ENCODE results near the gene FAM25G.

DNA sequence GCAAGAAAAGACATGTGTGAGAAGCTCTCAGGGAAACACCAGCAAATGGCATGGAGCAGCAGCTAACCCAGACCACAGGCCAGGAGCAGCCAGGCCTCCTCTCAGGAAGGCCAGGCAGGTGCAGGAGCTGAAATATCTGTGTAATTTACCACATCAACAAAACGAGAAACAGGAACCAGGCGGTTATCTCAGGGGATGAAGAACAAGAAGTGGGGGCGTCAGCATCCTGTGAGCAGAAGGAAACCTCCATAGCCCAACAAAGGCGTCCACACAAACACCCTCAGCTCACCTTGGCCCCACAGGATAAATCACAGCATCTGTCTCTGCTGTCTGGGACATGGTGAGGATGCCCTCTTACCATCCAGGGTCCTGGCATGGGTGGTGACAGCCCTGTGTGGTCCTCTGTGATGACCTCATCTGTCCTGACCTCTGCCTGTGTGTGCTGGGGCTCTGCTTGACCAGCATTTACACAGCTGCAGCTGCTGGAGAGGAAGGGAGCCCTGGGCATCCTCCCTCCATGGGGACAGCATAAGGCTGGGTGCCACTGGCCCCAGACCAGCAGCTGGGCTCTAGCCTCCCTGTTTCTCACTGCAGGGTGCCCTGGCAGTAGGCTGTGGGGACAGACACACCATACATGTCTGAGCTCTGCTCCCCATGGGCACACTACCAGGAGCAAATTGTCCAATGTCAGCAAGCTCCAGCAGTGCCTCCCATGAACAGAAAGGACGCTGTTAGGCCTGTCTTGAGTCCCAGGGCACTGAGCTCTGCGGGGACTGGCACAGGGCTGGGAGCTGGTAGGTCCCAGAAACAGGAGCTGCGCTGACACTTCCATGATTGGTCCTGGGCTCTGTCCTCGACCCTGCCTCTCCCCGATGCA is 42.2 kb downstream of the FAM25G start:
- TF ChIP-seq, protein P1, sequence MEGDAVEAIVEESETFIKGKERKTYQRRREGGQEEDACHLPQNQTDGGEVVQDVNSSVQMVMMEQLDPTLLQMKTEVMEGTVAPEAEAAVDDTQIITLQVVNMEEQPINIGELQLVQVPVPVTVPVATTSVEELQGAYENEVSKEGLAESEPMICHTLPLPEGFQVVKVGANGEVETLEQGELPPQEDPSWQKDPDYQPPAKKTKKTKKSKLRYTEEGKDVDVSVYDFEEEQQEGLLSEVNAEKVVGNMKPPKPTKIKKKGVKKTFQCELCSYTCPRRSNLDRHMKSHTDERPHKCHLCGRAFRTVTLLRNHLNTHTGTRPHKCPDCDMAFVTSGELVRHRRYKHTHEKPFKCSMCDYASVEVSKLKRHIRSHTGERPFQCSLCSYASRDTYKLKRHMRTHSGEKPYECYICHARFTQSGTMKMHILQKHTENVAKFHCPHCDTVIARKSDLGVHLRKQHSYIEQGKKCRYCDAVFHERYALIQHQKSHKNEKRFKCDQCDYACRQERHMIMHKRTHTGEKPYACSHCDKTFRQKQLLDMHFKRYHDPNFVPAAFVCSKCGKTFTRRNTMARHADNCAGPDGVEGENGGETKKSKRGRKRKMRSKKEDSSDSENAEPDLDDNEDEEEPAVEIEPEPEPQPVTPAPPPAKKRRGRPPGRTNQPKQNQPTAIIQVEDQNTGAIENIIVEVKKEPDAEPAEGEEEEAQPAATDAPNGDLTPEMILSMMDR (IDR thresholded peaks at IDR 0.05) = no peak
- no peak for TF ChIP-seq POLR2A (IDR thresholded peaks at IDR 0.05)

Measured in lower leg skin (tissue), 3 donors.